ENCODE results near the gene CYB561D2.

CYB561D2 gene

GRCh38 chr3:50392101-50392715, 41.5 kb downstream of the CYB561D2 start:
- peak; percentile 24 for DNase-seq (ENCODE audit: low spot score)

DNA sequence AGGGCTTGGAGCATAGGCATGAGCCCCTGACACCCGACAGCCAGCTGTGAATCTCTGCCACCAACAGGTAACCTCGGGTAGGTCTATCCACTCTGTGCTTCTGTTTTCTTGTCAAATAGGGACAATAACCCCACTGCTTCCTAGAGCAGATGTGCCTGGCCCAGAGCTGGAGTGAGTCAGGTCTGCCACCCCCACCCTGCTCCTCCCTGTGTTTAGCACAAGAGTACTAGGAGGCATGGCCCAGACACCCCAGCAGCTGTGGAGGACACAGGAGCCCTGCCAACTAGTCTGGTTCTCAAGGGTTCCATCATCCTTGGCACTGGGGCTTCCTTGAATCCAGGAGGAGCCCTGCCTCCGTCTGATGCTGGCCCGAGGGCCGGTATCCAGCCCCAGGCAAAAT, 42.4 kb downstream of the CYB561D2 start:
- no peak for DNase-seq (ENCODE audit: low spot score)

GRCh38 chr3:50395070-50395860, 44.6 kb downstream of the CYB561D2 start:
- no peak for DNase-seq (ENCODE audit: low spot score)

- DNase-seq (ENCODE audit: low spot score) = no peak
These were observed 45.8 kb downstream of the CYB561D2 start for GRCh38 chr3:50396502-50396901.

- no peak for DNase-seq (ENCODE audit: low spot score)
These were observed 51.4 kb downstream of the CYB561D2 start for GRCh38 chr3:50401978-50402595.
